Dermis microvascular lymphatic vessel endothelial cell (primary cell): Measurements from ENCODE around the gene NLGN2. TPM values are rescaled to one million over a fixed set of nuclear protein-coding genes. Genes with fewer than 3 reads are reported as not detected.

Source experiments
- DNase-seq, 2 donors: peaks; one replicate each; pipeline versions ENCODE4 v3.0.0 to v3.0.0-alpha.2; 2010; ENCODE audit warnings: low read depth in 2 of 2
- total RNA-seq: library from RNA; depleted of rRNA; stranded (reverse); fragments of >200 nt; gene quantifications from 2 replicates; pipeline ENCODE4 v1.2.1, GENCODE V29; 2014

NLGN2 gene
- total RNA-seq, 1 donor from 2014 or later: 1.4 TPM

DNA sequence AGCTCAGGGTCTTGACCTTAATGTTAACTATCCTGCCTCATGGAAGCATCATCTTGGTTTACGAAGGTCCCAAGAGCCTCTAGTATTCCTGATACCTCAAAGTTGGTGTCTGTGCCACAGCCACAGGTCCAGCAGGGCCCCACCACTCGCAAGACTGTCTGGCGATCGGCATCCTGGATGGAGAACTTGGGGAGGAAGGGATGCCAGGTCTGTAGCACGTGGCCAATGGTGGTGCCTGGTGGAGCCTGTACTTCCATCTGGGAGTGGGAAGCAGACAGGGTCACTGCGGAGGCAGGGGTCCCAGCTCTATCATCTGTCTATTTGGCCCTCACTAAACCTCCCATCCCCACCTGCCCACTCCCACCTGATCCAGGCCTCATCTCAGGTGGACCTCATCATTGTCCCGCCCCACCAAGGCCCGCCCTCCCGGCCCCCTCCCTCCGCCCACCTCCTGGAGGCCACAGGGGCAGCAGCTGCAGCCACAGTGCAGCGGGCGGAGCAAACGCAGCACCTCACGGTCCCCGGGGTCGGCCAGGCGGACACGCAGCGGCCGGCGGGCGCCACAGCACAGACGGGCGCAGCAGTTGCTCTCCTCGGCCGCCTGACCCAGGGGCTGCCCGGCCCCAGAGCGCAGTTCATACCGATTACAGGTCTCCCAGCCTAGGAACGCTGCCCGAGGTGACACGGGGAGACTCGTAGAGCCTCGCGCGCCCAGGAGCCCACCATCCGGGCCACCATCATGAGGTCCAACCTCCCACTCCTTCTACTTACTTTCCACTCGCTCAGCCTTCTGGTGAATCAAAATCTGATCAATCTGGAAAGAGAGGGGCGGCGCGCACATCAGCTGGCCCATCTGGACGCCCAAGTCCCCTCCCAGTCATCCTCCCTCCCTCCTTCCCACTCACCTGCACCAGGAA is 14.7 kb upstream of the NLGN2 start:
- DNase-seq: no peak

DNA sequence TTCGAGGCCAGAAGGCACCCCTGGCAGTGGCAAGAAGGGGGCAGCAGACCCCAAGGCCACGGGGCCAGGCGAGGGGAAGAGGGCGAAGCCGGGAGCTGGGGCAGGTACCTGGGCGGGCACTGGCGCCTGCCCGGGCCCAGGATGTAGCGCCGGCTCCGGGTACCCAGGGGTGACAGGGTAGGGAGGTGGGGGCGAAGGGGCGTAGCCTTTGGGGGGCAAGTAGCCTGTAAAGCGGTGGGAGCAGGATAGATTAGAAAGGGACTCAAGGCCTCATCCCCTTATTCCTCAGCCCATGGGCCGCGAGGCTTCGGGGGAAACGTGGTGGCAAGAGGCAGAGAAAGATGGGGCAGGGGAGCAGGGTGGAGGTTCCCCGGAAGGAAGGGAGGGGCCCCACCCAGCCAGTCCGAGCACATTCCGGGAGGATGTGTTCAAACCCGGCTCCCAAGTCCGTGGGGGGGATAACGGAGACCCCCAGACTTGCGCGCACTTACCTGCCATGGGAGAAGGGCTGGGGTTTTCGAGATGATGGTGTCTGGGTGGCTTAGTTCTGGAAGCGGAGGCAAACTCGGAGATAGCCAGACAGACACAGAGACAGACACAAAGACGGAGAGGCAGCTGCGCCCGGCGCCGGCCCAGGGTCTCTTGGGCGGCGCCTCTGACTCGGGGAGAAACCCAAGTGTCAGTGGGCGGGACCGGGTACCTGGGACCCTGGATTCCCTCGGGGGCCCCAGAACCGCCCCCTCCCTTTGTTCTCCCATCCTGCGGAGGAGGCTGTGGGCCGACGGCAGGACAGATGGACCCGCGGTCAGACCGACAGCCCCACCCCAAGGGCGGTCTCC is 13.8 kb upstream of the NLGN2 start:
- DNase-seq: no peak

DNA sequence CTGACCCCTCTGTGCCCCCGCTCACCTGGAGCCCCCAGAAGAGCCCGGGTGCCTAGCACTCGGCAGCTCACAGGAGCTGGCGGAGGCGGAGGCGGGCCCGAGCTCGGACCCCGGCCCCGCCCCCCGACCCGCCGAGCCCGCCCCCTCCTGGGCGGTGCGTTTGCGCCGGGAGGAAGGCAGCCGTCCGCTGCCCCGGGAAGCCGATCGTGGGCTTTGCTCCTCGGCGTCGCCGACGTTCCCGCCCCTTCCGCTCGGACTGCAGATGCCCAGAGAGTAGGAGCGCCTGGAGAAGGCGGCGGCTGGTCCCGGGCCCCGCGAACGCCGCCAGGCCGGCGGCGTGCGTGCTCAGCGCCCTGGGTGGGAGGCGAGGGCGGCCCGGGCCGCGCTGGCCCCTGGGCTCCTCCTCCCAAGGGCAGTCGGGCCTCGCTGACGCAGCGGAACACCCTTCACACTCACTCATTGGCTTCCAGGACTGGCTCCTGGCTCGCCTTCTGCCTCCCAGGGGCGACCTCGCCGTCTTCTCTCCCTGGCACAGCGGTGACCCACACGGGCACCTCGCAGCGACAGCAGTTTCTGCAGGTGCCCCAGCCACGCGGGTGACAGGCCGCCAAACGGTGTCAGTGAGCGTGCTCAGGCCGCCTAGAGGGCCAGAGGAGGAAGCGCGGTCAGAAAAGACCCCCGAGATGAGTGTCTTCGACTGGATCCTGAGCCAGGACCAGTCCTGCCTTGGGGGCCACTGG is 13.0 kb upstream of the NLGN2 start, which contains the start of gene PLSCR3:
TSS of gene PLSCR3 (minus strand) at position 74 of the 740 bp plus-strand sequence. CDS start 415 bp downstream, outside the sequence.
- peak; percentile 48 to 88 for DNase-seq

DNA sequence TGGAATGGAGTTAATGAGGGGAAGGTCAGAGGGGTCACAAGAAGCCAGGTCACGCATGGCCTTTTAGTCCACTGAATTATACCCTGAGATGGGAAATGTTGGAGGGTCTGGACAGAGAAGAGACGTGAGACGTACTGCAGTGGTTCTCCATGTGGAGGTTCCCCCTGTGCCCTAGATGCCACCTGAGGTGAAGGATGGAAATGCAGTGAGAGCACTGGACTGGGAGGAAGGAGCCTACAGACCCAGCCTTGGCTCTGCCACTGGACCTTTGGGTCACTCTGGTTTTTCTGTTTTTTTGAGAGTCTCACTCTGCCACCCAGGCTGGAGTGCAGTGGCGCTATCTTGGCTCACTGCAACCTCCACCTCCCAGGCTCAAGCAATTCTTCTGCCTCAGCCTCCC is 11.5 kb upstream of the NLGN2 start:
- DNase-seq: no peak

DNA sequence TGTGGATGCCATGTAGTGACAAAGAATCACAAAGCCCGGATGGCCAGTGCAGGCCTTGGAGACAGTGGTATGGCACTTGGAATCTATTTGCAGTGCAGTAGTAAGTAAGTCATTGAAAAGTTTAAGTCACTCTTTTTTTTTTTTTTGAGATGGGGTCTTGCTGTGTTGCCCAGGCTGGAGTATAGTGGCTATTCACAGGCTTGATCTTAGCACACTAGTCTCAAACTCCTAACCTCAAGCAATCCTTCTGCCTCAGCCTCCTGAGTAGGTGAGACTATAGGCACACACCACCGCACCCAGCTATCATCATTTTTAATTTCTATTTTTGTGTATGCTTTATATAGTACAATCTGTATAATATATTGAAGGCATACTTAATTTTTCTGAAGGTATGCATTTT is 9.0 kb upstream of the NLGN2 start:
- no peak for DNase-seq

DNA sequence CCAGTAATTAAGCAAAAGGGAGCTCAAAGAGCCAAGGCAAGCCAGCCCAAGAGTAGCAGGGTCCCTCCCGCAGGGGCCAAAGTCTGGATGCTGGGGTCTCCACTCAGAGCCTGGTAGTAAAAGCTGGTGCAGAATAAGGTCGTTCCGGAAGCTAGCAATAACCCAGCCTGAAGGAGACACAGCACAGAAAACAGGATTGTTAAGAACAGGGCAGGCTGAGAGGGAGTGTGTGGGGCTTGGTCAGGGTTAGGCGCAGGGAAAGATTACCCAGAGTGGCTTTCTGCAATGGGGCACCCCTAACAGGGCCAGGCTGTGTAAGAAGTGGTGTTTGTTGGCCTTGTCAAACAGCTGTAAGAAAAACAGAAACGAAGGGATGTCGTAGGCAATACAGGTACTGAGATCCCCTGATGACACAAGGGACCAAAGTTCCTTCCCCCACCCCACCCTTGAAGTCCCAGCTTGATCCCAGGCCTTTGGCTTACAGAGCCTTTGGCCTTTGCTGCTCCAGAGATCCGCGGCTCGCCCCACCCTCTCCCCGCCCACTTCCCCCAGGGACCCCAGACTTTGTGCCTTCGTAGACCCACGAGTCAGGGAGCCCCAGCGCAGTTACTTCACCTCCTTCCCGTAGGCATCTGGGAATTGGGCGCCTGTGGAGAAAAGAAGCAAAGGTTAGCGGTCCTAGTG is 4.5 kb upstream of the NLGN2 start:
- no peak for DNase-seq

DNA sequence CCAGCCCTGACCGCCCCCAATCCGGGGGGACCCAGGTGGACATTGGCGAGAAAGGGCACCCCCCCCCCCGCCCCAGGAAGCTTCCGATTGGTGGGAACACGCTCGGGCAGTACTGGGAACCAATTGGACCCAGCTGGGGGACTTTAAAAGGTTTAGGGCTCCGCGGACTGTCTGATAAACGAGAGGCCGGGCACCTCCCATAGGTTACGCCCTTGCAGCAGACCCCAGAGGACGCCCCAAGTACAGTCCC is 4.0 kb upstream of the NLGN2 start:
- DNase-seq: no peak

DNA sequence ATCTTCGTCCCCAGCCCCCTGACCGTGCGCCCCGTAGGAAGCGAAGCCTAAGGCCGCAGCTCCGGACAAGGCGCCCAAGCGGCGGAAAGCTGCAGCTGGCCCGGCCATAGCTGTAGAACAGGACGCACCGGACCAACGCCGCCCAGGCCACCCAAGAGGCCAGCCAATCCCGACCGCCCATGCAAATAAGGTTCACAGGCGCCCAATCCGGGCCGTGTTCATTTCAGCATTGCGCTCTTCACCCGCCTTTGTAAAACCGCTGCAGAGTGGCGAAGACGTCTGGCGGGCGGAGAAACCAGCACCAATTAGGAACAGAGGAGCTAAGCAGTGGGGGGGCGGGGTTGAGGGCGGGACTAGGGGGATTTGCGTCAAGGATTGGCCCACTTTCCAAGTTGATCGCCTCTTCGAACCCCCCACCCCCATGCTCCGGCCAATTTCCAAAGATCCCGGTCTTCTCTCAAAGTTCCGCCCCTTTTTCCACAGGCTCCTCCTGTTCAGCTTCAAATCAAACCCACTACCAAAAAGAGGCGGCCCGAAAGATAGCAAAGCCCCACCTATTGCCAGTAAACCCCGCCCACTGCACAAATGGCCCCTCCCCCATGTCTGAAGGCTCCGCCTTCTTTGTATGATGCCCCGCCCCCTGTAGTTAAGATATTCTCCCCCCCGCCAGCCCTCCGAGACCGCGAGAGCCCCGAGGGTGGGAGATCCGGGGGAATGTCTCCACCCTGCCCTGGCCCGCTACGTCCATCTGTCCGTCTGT is 3.5 kb upstream of the NLGN2 start, which contains the start of gene TMEM256:
TSS of gene TMEM256 (minus strand) at position 121 of the 760 bp plus-strand sequence. CDS start at position 108, 13 bp downstream.
- DNase-seq: peak; percentile 98 to 100

DNA sequence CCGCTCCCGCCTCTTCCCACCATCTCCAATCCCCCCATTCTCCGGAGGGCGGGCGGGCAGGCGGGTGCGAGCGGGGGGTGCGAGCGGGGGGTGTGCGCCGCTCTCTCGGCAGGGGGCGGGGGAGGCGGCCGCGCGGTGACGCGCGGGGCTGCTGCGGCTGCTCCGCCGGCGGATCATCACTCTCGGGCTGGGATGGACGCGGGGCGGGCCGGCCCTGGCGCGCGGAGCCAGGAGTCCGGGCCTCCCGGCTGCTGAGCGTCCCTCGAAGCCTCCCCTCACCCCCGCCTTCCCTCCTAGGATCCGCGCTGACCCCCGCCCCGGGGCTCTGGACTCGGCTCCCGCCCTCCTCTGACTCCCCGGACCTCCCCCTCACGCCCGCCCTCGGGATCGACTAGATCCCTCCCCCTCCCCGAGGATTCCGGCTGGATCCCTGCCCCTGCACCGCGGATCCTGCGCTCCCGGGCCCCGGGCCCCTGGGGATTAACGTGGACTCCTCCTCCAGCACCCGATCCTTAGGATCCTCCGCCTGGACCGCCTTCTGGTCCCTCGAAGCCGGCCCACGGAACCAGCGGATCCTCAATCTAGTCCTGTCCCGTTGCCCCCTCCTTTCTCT is 2.8 kb upstream of the NLGN2 start:
- no peak for DNase-seq

DNA sequence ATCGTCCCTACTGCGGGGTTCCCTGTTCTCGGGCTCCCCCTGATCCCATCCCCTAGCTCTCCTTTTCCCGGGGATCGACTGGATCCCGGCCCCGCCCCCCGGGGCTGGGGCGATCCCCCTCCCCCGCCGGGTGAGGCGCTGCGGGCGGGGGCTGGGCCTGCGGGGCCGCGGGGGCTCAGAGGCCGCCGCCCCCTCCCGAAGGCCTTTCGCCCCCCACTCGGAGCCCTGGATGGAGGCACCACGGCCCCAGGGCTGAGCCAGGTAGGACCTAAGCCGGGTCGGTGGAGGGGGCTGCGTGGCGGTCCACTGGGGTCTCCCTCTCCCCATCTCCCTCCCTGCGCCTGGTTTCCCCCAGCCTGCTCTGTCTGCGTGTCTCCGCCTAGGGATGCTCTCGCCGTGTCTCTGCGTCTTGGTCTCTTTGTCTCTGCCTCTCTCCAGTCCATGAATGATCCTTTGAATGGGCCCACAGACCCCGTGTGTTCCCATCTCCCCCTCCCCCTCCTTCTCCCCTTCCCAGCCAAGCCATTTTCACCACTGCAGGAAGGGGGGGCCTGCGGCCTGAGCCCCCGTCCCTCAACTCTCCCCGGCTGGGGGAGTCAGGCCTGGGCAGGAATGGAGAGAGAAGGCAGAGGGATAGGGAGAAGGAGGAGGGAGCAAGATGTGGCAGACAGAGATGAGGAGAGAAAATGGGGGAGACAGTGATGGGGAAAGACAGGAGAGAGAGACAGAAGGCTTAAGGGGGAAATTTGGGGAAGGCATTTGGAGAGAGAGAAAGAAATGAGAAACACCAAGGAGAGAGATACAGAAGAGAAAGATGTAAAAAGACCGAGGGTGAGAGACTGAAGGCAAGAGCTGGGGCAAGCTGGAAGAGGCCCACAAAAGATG is 2.1 kb upstream of the NLGN2 start:
- no peak for DNase-seq

DNA sequence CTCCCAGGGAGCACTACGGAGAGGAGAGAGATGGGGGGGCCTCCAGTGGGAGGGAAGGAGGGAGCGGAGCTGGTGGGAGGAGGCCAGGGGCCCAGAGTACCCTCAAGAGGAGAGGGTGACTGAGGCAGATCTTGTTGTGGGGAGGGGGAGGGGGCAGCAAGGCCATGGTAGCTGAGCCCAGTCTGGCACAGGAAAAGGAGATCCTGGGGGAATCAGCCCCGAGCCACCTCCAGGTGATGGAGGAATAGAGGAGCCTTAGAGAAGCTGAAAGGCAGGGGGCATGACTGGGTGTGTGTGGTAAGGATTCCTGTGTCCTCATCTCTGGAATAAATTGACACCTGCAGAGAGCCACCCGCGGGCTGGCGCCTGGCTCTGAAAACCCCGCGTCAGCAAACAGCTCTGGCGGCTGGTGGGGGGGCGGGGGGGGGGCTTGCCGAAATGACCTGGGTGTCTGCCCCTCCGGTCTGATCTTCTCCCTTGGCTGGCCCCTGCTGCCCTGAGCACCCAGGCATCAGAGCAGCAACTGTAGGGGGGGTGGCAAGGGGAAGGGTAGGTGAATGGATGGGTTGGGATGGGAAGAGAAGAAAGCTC is 1.3 kb upstream of the NLGN2 start:
- no peak for DNase-seq

DNA sequence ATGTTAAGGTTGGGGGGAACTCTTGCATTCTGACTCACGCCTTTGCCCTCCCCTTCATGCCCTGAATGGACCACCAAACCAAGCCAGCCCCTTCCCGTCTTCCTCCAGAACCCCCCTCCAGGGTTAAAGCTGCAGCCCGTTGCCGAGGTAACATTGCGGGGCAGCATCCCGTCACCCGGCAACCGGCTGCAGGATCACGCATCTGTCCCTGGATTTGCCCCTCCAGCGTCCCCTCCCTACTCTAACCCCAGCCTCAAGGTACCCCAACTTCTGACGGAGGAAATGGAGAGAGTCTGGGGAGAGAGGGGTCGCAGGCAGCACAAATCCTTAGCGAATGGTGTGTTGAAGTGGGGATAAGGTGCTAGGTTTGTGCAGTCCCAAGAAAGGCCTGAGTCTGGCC is 563 bp upstream of the NLGN2 start:
- no peak for DNase-seq

DNA sequence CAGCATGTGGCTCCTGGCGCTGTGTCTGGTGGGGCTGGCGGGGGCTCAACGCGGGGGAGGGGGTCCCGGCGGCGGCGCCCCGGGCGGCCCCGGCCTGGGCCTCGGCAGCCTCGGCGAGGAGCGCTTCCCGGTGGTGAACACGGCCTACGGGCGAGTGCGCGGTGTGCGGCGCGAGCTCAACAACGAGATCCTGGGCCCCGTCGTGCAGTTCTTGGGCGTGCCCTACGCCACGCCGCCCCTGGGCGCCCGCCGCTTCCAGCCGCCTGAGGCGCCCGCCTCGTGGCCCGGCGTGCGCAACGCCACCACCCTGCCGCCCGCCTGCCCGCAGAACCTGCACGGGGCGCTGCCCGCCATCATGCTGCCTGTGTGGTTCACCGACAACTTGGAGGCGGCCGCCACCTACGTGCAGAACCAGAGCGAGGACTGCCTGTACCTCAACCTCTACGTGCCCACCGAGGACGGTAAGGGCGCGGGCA is 645 bp downstream of the NLGN2 start:
- no peak for DNase-seq

DNA sequence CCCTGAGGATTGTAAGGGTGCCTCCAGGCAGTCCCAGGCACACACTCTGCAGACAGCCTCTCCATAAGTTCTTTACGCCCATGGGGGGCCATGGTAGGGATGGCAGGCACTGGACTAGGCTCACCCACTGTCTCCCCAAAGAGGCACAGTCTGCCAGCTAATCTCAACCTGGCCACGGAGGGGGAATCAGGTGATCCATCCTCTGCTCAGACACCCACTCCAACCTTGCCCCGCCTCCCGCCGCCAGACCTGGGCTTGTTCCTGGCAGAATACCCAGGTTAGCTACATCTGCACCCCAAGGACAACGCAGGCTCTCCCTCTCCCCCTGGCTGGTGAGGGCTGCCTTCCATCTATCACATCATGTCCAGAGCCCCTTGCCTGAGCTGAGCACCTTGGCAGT is 1.2 kb downstream of the NLGN2 start:
- no peak for DNase-seq

DNA sequence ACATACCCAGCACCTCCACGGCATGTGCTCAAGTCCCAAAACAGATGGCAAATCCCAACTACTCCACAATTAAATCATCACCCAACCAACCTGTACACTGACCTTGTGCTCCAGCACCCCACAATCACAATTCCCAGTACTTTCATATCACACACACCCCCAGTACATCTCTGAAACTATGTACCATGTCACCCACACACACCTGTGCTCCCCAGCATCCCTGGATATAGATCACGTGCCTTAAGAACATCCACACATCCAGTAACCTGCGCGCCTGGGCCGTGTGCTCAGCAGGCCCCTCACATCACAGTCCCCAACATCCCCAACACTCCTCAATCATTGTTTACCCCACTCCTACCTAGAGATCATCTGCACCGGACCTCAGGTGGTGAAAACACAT is 2.1 kb downstream of the NLGN2 start:
- no peak for DNase-seq

DNA sequence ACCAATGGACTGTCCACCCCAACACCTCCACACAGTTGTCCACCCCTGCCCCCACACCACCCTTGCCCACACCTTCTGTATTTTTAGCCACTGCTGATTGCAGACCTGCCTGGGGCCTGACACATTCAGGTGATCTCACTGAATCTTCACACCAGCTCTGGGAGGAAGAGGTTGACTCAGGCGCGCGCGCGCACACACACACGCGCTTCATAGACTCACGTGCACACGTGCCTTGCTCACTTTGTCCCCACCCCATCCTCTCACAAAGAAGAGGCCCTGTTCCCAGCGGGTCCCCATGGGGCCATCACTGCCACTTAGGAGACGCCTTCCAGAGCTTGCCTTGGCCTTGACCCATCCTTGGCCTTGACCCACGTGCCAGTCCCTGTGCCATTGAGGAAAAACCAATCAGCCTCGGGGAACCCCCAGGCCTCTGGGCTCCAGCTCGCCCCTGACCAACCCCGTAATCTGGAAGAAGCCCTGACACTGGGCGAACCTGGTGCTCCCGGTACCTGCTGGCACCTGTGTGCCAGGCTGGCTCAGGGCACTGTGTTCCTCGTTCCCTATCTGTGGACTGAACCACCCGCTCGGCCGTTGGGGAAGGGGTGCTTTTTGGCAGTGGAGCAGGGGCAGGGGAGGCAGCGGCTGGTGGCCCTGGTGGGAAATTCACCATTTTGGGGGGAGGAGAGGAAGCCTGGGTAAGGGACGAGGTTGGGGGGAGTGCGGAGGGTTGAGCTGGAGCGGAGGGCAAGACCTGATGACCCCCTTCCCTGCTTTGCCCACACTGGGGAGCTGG is 3.2 kb downstream of the NLGN2 start:
- no peak for DNase-seq

DNA sequence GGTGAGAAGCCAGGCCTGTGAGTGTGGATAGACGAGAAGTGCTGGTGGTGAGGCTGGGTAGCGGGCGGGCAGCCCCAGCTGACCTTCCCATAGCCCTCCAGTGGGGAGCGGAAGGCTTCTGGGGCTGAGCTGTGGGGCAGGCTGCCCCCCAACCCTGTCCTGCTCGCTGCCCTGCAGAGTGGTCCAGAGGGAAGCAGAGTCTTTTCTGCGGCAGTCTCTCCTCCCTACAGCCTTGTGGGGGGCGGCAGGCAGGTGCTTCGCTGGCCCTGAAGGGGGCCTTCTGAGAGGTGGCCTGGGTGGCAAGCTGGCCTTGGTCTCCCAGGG is 3.7 kb downstream of the NLGN2 start:
- no peak for DNase-seq
